ENCODE data around the gene CHI3L2. TPM values are rescaled to one million over a fixed set of nuclear protein-coding genes. Genes with fewer than 3 reads are reported as not detected.
A peak's percentile ranks its signal among the peaks of the same experiment; 100 is the strongest.

CHI3L2 gene
- total and polyA plus RNA-seq, 4 donors: 30.1 to 298 (median 141) TPM

GRCh38 chr1:111251570-111251969 is 24.1 kb downstream of the CHI3L2 start:
- WGBS, 2 donors: 71 to 76% methylated on average over 8 of the region's 8 CpGs
- ATAC-seq (ENCODE audit: insufficient read depth, low FRiP score) (no peak), DNase-seq (no peak)
- Histone ChIP-seq H3K27me3 (ENCODE audit: control insufficient read depth in 3 of 3, insufficient read depth in 3 of 3, low read length in 2 of 3) (no peaks in the 10 kb centered on the region), H3K4me1 (ENCODE audit: control insufficient read depth in 5 of 5, insufficient read depth in 5 of 5, low read length in 5 of 5) (no peaks in the 10 kb centered on the region), H3K9ac (ENCODE audit: insufficient read depth in 1 of 2, low read length in 2 of 2) (no peak overlapping the region), H3K4me3 (no peak overlapping the region), H3K27ac (ENCODE audit: low read depth in 1 of 2, low read length in 1 of 2) (no peak overlapping the region), H3K9me3 (ENCODE audit: control insufficient read depth in 4 of 4, insufficient read depth in 3 of 4, low read length in 3 of 4) (peaks cover 0 to 2% (median 0%) of the 10 kb centered on the region in 4 donors), H3K36me3 (ENCODE audit: control insufficient read depth in 4 of 4, insufficient read depth in 4 of 4, low read length in 4 of 4) (no peaks in the 10 kb centered on the region)
- TF ChIP-seq CTCF (IDR thresholded peaks at IDR 0.05; ENCODE audit: control extremely low read depth, extremely low read depth): no peak

GRCh38 chr1:111252786-111253185 is 25.3 kb downstream of the CHI3L2 start:
- Histone ChIP-seq H3K27me3 (ENCODE audit: control insufficient read depth in 3 of 3, insufficient read depth in 3 of 3, low read length in 2 of 3) (no peaks in the 10 kb centered on the region), H3K4me3 (no peak overlapping the region), H3K36me3 (ENCODE audit: control insufficient read depth in 4 of 4, insufficient read depth in 4 of 4, low read length in 4 of 4) (no peaks in the 10 kb centered on the region), H3K4me1 (ENCODE audit: control insufficient read depth in 5 of 5, insufficient read depth in 5 of 5, low read length in 5 of 5) (no peaks in the 10 kb centered on the region), H3K9ac (ENCODE audit: insufficient read depth in 1 of 2, low read length in 2 of 2) (no peak overlapping the region), H3K9me3 (ENCODE audit: control insufficient read depth in 4 of 4, insufficient read depth in 3 of 4, low read length in 3 of 4) (peaks cover 0 to 2% (median 0%) of the 10 kb centered on the region in 4 donors), H3K27ac (ENCODE audit: low read depth in 1 of 2, low read length in 1 of 2) (no peak overlapping the region)
- no peak for TF ChIP-seq CTCF (IDR thresholded peaks at IDR 0.05; ENCODE audit: control extremely low read depth, extremely low read depth)
- ATAC-seq (ENCODE audit: insufficient read depth, low FRiP score) (no peak), DNase-seq (no peak)
- 93 to 94% methylated on average over 2 of the region's 2 CpGs for WGBS, 2 donors

GRCh38 chr1:111253876-111254275 is 26.4 kb downstream of the CHI3L2 start:
- H3K9me3 ChIP-seq (ENCODE audit: control insufficient read depth in 4 of 4, insufficient read depth in 3 of 4, low read length in 3 of 4): peaks cover 0 to 2% (median 0%) of the 10 kb centered on the region in 4 donors
- H3K27me3 ChIP-seq (ENCODE audit: control insufficient read depth in 3 of 3, insufficient read depth in 3 of 3, low read length in 2 of 3): no peaks in the 10 kb centered on the region
- no peak for TF ChIP-seq CTCF (IDR thresholded peaks at IDR 0.05; ENCODE audit: control extremely low read depth, extremely low read depth)
- WGBS, 2 donors: 78 to 80% methylated on average over 1 of the region's 1 CpG
- ATAC-seq (ENCODE audit: insufficient read depth, low FRiP score) (no peak), DNase-seq (no peak)
- H3K27ac ChIP-seq (ENCODE audit: low read depth in 1 of 2, low read length in 1 of 2): no peak overlapping the region
- no peaks in the 10 kb centered on the region for H3K4me1 ChIP-seq (ENCODE audit: control insufficient read depth in 5 of 5, insufficient read depth in 5 of 5, low read length in 5 of 5)
- no peak overlapping the region for H3K9ac ChIP-seq (ENCODE audit: insufficient read depth in 1 of 2, low read length in 2 of 2)
- no peak overlapping the region for H3K4me3 ChIP-seq
- no peaks in the 10 kb centered on the region for H3K36me3 ChIP-seq (ENCODE audit: control insufficient read depth in 4 of 4, insufficient read depth in 4 of 4, low read length in 4 of 4)

GRCh38 chr1:111256988-111257658 is 29.6 kb downstream of the CHI3L2 start:
- Histone ChIP-seq H3K4me1 (ENCODE audit: control insufficient read depth in 5 of 5, insufficient read depth in 5 of 5, low read length in 5 of 5) (no peaks in the 10 kb centered on the region), H3K9me3 (ENCODE audit: control insufficient read depth in 4 of 4, insufficient read depth in 3 of 4, low read length in 3 of 4) (peaks cover 0 to 2% (median 0%) of the 10 kb centered on the region in 4 donors), H3K4me3 (no peak overlapping the region), H3K9ac (ENCODE audit: insufficient read depth in 1 of 2, low read length in 2 of 2) (no peak overlapping the region), H3K27ac (ENCODE audit: low read depth in 1 of 2, low read length in 1 of 2) (no peak overlapping the region), H3K27me3 (ENCODE audit: control insufficient read depth in 3 of 3, insufficient read depth in 3 of 3, low read length in 2 of 3) (no peaks in the 10 kb centered on the region), H3K36me3 (ENCODE audit: control insufficient read depth in 4 of 4, insufficient read depth in 4 of 4, low read length in 4 of 4) (no peaks in the 10 kb centered on the region)
- DNase-seq (peak in 1 of 3 donors; percentile 25), ATAC-seq (ENCODE audit: insufficient read depth, low FRiP score) (no peak)
- WGBS, 2 donors: 64 to 80% methylated on average over 8 of the region's 8 CpGs
- TF ChIP-seq CTCF (IDR thresholded peaks at IDR 0.05; ENCODE audit: control extremely low read depth, extremely low read depth): no peak
